Epithelial cell of esophagus (primary cell): ENCODE results near the gene SNRNP40.

ENCODE experiments used
- DNase-seq: peaks from one replicate; pipeline ENCODE4 v3.0.0; 2010; ENCODE audit warnings: low read depth
- H3K4me3 ChIP-seq: 2 replicates; pipeline ENCODE4 v1.5.1; 2011; ENCODE audit warnings: mild to moderate bottlenecking, low read length, control low read depth
- CTCF ChIP-seq: IDR thresholded peaks from 2 replicates; pipeline ENCODE4 v1.5.1; 2011; ENCODE audit warnings: low read depth, mild to moderate bottlenecking, low read length, control low read depth, inconsistent platforms; ENCODE audit not compliant: insufficient read depth; ENCODE audit errors: missing control alignments

The SNRNP40 gene

DNA sequence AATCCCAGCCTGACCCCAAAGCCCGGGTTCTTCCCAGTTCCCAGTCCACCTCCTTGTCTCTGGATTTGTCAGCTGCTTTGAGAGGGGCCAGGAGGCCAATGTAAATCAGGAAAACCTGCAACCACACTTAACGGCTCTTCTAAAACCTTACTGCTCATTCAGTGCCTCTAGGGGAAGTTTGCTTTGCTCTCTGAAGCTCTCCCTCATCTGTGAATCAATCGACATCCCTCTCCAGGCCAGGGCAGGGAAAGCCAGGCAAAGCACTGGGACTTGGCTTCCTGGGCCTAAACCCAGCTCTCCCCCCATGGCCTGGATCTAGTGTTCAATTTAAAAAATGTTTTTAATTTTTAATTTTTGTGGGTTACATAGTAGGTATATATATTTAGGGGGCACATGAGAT, 66.2 kb downstream of the SNRNP40 start:
- no peak overlapping the region for H3K4me3 ChIP-seq
- no peak for TF ChIP-seq CTCF
- DNase-seq: no peak

DNA sequence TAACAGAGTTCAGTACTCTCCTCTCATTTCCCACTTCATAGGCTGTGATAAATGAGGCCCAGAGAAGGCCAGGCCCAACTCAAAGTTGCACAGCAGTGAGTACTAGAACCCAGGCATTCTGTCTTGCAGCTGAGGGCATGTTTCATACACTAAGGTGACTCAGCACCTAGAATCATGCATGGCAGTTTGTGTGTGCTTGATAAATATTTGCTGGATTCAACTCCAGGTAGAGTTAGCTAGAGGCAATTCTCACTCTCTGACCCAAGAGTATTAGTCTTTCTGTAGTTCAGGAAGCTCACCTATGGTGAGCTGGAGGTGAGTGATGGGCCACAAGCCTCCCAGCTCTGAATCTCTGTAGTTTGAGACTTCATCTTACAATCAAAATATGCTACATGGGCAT, 67.6 kb downstream of the SNRNP40 start:
- H3K4me3 ChIP-seq: no peak overlapping the region
- TF ChIP-seq CTCF: no peak
- DNase-seq: peak; percentile 61

GRCh38 chr1:31227891-31228568, 68.6 kb downstream of the SNRNP40 start:
- H3K4me3 ChIP-seq: no peak overlapping the region
- no peak for DNase-seq
- no peak for TF ChIP-seq CTCF

DNA sequence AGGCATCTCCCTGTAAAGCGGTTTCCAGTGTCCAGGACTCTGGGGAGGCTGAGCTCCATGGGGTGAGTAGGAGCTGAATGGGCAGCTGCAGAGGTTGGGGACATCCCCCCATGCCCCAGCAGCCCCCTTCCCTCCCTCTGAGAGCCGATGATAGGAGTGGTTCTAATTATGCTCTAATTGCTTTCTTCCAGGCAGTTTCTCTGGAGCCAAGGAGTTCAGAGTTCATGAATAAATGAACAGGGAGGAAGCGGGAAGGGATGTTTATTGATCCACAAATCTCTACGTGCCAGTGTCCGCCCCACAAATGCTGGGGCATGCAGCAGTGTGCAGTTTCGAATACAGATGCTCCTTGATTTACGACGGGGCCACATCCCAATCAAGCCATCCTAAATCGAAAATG, 72.5 kb downstream of the SNRNP40 start:
- TF ChIP-seq CTCF: no peak
- no peak for DNase-seq
- no peak overlapping the region for H3K4me3 ChIP-seq

GRCh38 chr1:31222176-31222575, 74.4 kb downstream of the SNRNP40 start:
- TF ChIP-seq CTCF: no peak
- no peak overlapping the region for H3K4me3 ChIP-seq
- no peak for DNase-seq

DNA sequence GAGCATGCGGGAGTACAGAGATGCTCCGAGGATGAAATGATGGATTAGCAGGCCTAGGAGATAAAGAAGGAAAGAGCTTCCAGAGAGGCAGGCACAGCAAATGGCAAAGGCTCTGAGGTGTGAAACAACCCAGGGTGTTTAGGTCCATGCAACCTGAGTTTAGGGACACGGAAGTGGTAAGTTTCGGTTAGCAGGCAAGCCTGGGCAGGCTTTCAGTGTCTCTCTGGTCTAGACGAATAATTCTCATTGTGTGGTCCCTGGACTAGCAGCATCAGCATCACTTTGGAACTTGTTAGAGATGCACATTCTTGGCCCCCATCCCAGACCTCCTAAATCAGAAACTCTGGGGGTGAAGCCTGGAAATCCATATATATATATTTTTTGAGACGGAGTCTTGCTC, 75.5 kb downstream of the SNRNP40 start:
- peak; percentile 46 for DNase-seq
- no peak overlapping the region for H3K4me3 ChIP-seq
- TF ChIP-seq CTCF: no peak

- H3K4me3 ChIP-seq: no peak overlapping the region
- no peak for TF ChIP-seq CTCF
- no peak for DNase-seq
These were observed 77.1 kb downstream of the SNRNP40 start for GRCh38 chr1:31219489-31219888.
